Suppressor macrophage treated with lipopolysaccharide for 1 hour (primary cell): ENCODE results near the gene PALS2.

Experiments used
- DNase-seq, 3 donors: peaks; one replicate each; pipeline ENCODE4 v3.0.0-alpha.2; 2020 to 2022

PALS2 gene

GRCh38 chr7:24572997-24573553 is at the start of gene PALS2:
TSS of gene PALS2 (plus strand) at chr7:24573452. CDS start at chr7:24623668, 50,216 bp downstream.
- DNase-seq = peak; percentile 46 to 85 (median 70)

GRCh38 chr7:24531255-24531654 is 42.0 kb upstream of the PALS2 start:
- no peak for DNase-seq

GRCh38 chr7:24536682-24537081 is 36.6 kb upstream of the PALS2 start:
- no peak for DNase-seq

GRCh38 chr7:24540956-24541355 is 32.3 kb upstream of the PALS2 start:
- DNase-seq = no peak

GRCh38 chr7:24545215-24545614 is 28.0 kb upstream of the PALS2 start:
- no peak for DNase-seq

- no peak for DNase-seq
Observed at GRCh38 chr7:24548390-24548789, 24.9 kb upstream of the PALS2 start.

- no peak for DNase-seq
Observed at GRCh38 chr7:24549991-24550390, 23.3 kb upstream of the PALS2 start.

GRCh38 chr7:24555184-24555583 is 18.1 kb upstream of the PALS2 start:
- no peak for DNase-seq

- DNase-seq = no peak
Observed at GRCh38 chr7:24555719-24556118, 17.5 kb upstream of the PALS2 start.

GRCh38 chr7:24560772-24561171 is 12.5 kb upstream of the PALS2 start:
- DNase-seq = no peak

GRCh38 chr7:24566274-24566673 is 7.0 kb upstream of the PALS2 start:
- no peak for DNase-seq

- no peak for DNase-seq
Observed at GRCh38 chr7:24570983-24571382, 2.3 kb upstream of the PALS2 start.

- DNase-seq = no peak
Observed at GRCh38 chr7:24572016-24572392, 1.2 kb upstream of the PALS2 start.

GRCh38 chr7:24572393-24572996 is 757 bp upstream of the PALS2 start:
- peak; percentile 22 to 34 (median 27) for DNase-seq

- peak; percentile 49 to 67 (median 59) for DNase-seq
Observed at GRCh38 chr7:24573554-24574338, 494 bp downstream of the PALS2 start.

- no peak for DNase-seq
Observed at GRCh38 chr7:24574386-24574785, 1.1 kb downstream of the PALS2 start.

- DNase-seq = no peak
Observed at GRCh38 chr7:24574950-24575349, 1.7 kb downstream of the PALS2 start.

- DNase-seq = peak; percentile 53 to 67 (median 62)
Observed at GRCh38 chr7:24576171-24577025, 3.1 kb downstream of the PALS2 start.

- DNase-seq = no peak
Observed at GRCh38 chr7:24578052-24578451, 4.8 kb downstream of the PALS2 start.

- DNase-seq = no peak
Observed at GRCh38 chr7:24580283-24580946, 7.2 kb downstream of the PALS2 start.

- DNase-seq = no peak
Observed at GRCh38 chr7:24582166-24582565, 8.9 kb downstream of the PALS2 start.

- peak in 1 of 3 donors; percentile 21 for DNase-seq
Observed at GRCh38 chr7:24587853-24588252, 14.6 kb downstream of the PALS2 start.

- no peak for DNase-seq
Observed at GRCh38 chr7:24591152-24591551, 17.9 kb downstream of the PALS2 start.
